CD4-positive, alpha-beta T cell treated with Interferon alpha-2 for 1 hour (primary cell): ENCODE results near the gene EVA1A.

Source experiments
- DNase-seq, 2 donors: peaks; one replicate each; pipeline ENCODE4 v3.0.0-alpha.2; 2020 to 2022

The EVA1A gene

GRCh38 chr2:75561566-75562512 lies 1.1 kb upstream of the EVA1A start:
- no peak for DNase-seq

- no peak for DNase-seq
Measured at GRCh38 chr2:75560022-75560767, 544 bp downstream of the EVA1A start.

GRCh38 chr2:75559680-75560021 lies 1.1 kb downstream of the EVA1A start:
- DNase-seq: no peak

DNA sequence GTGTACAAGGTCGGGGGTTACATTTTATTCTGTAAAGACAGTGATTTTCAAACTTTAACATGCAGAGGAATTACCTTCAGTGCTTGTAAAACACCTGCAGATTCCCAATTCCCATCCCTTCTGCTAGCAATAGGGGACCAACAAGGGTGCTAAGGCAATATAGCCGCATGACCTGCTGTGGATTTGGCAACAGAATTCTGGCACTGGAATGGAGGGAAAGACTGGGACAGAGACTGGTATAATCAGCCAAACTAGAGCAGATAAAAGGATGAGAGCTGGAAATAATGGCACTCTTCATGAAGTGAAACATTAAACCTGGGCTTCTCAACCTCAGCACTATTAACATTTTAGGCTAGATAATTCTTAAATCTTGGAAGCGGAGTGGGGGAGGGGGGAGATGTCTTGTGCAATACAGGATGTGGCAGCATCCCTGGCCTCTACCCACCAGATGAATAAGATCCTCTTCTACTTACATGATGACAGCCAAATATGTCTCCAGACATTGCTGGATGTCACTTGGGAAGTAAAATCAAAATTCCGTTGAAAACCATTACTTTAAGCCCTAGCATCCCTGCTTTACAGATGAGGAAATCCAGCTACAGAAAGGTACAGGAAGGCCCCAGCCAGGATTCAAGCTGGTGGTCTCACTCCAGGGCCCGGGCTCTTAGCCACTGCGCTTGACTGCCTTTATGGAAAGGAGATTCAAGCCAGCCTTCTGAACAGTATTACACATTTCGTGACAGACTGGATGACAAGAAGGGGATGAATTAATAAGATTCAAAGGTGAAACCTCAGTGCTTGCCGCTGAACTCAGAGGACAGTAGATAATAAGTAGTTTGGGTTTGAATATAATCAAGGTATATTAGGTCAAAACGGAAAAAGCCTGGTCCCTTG lies 1.7 kb downstream of the EVA1A start:
- DNase-seq: no peak

DNA sequence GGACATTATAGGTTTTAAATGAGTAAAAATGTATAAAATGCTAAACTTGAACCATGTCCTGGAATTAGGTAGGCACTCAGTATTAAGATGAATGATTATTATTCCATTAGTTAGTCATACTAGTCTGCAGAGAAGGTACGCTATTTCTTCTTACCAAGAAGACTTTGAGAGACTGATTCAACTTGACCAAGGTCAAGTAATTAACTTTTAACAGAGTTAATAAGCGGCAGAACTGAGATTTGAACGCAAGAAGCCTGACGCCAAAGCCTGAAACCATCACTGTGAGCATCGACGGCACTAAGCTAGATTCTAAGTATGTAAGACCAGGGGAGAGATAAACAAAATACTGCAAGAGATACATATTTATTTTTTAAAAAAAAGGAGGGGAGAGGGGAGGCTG lies 2.6 kb downstream of the EVA1A start:
- no peak for DNase-seq

GRCh38 chr2:75557474-75558133 lies 3.1 kb downstream of the EVA1A start:
- DNase-seq: no peak

DNA sequence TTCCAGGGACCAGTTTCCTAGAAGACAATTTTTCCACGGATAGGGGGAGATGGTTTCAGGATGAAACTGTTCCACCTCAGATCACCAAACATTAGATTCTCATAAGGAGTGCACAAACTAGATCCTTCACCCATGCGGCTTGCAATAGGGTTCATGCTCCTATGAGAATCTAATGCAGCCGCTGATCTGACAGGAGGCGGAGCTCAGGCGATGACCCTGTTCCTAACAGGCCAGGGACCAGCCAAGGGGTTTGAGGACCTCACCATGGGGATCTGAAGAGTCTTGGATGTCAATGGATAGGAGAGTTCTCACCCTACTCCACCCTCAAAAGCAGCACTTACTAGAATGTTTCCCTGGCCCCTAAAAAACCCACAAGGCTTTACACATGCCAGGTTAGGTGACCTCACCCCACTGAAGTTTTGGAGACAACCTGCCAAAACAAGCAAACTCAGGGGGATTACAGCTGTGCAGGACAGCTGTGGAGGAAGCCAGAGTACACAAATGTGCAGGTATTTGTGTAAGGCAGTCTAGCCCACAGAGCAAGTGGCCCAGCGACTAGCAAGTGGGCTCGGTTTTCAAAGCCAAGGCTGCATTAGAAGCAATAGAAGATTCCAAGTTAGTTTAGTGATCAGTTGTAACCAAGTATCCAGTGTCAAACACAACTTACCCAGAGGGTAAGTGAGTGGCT lies 3.9 kb downstream of the EVA1A start:
- DNase-seq: no peak

DNA sequence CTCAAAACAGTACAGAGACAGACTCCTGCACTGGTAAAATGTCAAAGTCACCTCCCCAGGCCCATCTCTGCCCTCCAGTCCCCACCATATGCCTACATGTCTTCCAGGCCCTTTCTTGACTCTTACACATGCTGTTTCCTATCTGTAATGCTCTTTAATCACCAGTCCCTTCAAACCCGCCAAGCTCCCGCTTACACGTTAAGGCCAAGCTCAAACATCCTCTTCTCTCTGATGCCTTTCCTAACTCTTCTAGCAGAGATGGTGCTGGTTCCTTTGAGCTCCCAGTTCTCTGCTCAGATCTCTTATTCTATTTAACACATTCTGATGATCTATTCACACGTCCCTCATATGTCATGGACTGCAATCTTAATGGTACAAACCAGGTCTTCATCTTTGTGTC lies 5.0 kb downstream of the EVA1A start:
- no peak for DNase-seq

DNA sequence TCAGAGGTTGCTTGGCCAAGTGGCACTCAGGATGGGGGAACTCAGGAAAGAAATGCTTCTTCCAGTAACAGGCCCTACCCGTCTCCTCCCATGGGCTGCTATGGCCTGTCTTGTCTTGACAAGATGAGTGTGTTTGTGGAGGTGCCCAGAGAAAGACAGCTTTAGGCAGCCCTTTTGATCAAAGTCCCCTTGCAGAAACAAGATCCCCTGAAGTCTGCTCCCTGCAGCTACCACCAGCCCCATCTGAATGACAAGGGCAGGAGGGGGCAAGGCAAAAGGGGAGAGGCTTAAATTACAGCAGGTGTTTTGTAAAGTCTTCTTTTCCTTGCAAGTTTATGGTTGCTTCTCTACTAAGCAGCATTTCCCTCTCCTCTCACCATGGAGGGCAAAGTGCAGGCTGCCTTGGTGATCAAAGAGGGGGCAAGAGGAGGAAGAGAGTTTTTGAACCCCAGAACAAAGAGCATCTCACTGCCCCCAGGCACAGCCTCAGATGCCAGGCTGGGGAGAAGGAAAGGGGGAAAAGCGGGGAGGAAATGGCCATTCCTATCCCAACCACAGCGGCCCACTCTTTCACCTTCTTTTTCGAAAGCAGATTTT lies 6.7 kb downstream of the EVA1A start:
- DNase-seq: no peak

DNA sequence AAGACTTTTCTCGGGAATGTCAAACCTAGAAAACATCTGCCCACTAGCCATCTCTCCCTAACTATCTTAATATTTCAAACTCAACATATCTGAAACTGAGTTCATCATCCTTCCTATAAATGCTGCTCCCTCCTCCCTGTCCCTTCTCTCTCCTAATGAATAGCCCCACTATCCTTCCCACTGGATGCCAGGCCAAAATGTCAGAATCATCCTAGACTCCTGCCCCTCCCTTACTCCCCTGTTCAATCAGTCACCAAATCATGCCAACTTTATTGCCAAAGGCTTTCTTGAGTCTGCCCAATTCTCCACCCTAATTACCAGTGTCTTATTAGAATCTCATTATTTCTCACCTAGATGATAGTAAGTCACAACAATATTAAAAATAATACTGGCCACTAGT lies 8.5 kb downstream of the EVA1A start:
- DNase-seq: no peak

DNA sequence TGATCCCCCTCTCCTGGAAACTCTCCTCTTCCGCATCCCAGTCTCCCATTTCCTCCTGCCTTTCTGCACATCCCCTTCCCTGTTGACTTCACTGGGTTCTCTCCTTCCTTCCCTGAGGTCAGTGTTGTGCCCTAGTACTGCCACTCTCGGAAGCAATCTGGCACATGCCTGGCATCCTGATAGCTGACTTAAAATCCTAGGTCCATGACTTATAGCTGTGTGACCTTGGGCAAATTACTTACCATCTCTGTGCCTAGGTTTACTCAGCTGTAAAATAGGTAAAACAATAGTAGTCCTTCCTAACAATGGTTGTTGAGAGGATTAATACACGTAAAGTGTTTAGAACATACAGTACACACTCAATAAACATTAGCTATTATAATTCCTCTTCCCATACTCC lies 9.3 kb downstream of the EVA1A start:
- no peak for DNase-seq

DNA sequence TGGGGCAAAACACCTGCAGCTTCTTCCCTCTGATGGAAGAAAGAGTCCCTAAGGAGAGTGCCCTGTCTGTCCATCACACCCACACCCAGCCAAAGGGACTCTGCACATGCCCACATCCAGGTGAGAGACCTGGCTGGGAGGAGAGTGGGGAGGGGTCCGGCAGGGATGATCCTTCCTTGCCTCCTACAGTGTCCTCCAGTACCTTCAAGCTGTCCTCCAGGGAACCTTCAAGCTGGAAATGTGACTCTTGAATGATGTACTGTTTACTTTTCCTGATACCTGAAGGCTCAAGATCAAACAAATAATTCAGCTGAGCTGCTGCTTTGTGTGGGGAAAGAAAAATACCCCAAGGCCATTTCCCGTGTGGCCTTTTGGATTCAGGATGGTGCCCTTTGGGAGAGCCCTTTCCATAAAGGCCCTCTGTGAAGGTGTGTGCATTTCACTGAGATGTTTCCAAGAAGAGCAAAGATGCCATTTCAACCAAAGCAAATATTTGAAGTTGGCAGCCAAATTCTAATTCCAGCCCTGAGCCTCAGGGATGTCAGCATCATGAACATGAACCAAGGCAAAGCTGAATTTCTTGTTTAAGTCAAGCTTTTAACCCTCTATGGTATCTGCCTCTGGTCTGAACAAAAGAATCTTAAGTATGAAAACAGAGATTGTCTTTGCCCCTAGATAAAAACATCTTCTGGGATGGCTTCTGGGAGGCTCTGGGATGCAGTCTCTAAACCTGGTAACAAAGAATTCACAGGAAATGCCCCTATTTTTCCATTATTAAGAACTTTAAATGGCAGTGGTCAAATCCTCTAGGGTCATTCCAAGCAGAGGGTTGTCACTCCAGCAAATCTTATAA lies 11.1 kb downstream of the EVA1A start:
- no peak for DNase-seq

GRCh38 chr2:75548036-75548573 lies 12.6 kb downstream of the EVA1A start:
- DNase-seq: no peak

DNA sequence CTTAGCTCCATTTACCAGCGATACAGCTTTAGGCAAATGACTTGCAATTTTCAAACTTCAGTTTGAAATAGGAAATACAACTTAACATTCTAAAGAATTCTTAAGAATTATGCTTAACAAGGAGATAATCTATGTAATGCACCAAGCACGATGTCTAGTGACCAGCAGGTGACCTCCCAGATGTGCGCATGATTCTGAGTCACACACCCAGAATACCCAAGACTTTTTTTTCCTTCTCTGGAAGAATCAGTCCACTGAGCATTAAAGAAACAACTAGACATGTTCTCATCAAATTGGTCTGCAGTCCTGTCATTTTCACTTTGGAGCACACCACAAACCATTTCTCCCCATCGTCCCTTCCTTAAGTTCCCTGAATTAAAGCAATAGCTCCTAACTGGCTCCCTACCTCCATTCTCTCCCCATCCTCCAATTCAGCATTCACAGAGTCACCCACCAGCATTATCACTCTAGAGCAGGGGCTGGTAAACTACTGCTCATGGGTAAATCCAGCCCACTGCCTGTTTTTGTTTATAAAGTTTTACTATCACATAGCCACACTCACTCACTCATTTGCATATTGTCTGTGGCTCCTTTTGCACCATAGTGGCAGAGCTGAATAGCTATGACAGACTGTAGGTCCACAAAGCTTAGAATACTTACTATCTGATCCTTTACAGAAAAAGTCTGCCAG lies 13.2 kb downstream of the EVA1A start:
- DNase-seq: no peak

DNA sequence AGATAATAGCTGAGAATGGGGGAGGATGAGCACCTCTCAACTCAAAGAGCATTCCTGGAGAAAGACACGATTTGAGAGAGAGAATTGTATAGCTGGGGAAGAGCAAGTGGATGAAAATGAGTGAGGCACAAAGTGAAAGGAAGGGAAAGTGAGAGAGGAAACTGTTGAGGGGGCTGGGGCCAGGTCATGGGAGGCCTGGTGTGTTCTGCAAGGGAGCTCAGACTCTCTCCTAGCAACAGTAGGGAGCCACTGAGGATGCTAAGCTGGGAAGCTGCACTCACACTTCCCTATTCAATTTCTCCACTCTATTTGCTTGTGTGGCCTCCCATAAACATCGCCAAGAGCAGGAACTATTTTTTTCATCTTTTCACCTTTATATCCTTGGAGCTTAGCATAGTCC lies 14.8 kb downstream of the EVA1A start:
- no peak for DNase-seq

DNA sequence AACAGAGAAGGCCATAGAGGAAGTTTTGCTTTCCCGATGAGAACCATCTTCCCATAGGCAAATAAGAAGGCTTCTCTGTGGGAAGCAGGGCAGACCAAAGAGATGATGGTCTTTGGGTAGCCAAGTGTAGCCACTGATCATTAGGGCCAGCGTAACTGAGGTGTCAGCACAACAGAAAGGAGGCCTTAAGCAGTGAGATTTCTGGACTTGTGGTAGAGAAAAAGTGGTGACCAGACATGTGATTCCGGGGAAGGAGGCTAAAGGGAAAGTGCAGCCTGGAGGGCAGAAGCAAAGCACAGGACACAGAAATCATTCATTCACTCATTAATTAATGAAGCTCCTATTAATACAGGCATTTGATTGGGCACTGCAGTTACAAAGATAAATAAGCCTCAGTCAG lies 15.4 kb downstream of the EVA1A start:
- no peak for DNase-seq

DNA sequence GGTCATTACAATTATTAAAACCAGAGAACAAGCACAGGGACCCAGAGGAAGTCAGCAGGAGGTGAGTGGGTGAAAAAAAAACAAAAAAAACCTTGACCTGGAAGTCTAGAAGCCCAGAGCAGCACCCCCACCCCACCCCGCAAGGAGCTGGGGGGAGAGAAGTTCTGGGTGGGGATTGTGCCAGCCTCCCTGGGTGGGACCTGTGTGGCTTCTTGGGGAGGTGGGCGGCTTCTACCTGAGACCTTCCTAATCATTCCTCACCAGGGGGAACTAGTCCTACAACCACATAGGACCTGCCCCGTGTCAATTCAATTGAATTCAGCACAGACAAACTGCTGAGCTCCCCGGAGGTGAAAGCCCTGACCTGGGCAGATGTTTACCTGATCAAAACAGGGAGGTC lies 17.3 kb downstream of the EVA1A start:
- no peak for DNase-seq

- DNase-seq: no peak
Measured at GRCh38 chr2:75541430-75541829, 19.3 kb downstream of the EVA1A start.

GRCh38 chr2:75540994-75541393 lies 19.7 kb downstream of the EVA1A start:
- no peak for DNase-seq
